Ascending aorta (tissue), 2 donors: ENCODE data around the gene JAG2. TPM values are rescaled to one million over a fixed set of nuclear protein-coding genes. Genes with fewer than 3 reads are reported as not detected.

Experiments
- DNase-seq, 2 donors: peaks; one replicate each; pipeline ENCODE4 v3.0.0-alpha.2; 2019; ENCODE audit warnings: low spot score in 2 of 2
- H3K27ac ChIP-seq, 2 donors: fragments of 200-600 bp; sonication (generic); one replicate each; pipeline ENCODE4 v1.5.1; 2016 to 2017; ENCODE audit warnings: mild to moderate bottlenecking in 1 of 2
- H3K27me3 ChIP-seq: fragments of 200-600 bp; sonication (generic); one replicate; pipeline ENCODE4 v1.5.1; 2017
- H3K36me3 ChIP-seq, 2 donors: fragments of 200-600 bp; sonication (generic); one replicate each; pipeline ENCODE4 v1.5.1; 2016
- H3K4me1 ChIP-seq, 2 donors: fragments of 200-600 bp; sonication (generic); one replicate each; pipeline ENCODE4 v1.5.1; 2016 to 2017; ENCODE audit warnings: mild to moderate bottlenecking in 1 of 2
- H3K4me3 ChIP-seq, 2 donors: fragments of 200-600 bp; sonication (generic); one replicate each; pipeline ENCODE4 v1.5.1; 2016 to 2017; ENCODE audit warnings: mild to moderate bottlenecking in 1 of 2
- H3K9me3 ChIP-seq, 2 donors: fragments of 200-600 bp; sonication (generic); one replicate each; pipeline ENCODE4 v1.5.1; 2016
- intact Hi-C: fragments of 100-400 bp; cut with DNase I; formaldehyde crosslinking; loops from one replicate; pipeline ENCODE4 v1.15.1; 2023
- total RNA-seq: library from RNA; depleted of rRNA; stranded (reverse); fragments of >200 nt; gene quantifications from one replicate; pipeline ENCODE4 v1.1.0, GENCODE V29; 2016
- TF ChIP-seq, protein P1 (sequence below), 3 experiments: fragments of 200-600 bp in 2 of 3; fragments of 450-650 bp in 1 of 3; sonication (generic) in 2 of 3; IDR thresholded peaks; one replicate each; pipeline ENCODE4 v1.5.1; 2016 to 2019; ENCODE audit warnings: antibody characterized with exemption in 3 of 3, mild to moderate bottlenecking in 1 of 3, moderate library complexity in 1 of 3

JAG2 gene
- total RNA-seq, 1 donor from 2014 or later, result 35.5 TPM

DNA sequence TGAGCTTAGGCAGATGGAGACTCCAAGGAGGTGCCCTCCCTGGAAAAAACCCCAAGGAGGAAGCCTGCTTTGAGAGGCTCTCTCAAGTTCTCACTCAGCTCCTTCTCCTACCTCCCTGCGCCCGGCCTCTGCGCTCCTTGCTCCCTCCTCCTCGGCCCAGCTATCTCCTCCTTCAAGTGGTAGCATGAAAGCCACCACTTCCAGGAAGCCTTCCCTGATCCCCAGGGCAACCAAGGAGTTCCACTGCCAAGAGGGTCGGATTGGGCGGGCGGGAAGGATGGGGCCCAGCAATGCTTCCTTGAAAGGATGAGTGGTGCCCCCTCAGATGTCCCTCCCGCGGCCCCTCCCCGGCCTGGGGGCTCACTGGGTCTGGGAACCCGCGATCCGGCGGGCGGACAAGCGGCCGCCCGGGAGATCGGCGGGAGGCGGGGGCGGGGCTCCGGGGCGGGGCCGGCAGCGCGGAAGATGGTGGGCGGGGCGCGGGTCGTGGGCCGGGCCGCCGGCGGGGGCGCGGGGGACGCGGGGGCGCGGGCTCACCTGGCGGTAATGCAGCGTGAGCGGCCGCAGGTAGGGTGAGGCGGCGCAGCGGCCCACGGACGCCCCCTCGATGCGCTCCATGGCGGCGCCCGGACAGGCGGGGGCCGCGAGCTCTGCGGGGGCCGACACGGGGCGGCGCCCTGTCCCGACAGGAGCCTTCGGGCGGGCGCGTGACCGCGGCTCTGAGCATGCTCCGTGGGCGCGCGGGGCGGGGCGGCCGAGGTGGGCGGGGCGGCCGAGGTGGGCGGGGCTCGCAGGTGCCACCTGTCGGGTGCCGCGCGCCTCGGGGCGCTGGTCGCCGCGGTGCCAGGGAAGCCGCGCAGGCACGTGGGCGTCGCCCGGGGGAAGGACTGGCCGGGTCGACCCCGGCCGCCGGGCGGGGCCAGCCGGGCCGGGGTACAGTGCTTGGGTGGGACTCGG lies 12.3 kb upstream of the JAG2 start, which contains the start of gene NUDT14:
TSS of gene NUDT14 (minus strand) at position 721 of the 957 bp plus-strand sequence. CDS start at position 618, 103 bp downstream.
- peak in 1 of 2 donors; percentile 71 for DNase-seq
- Histone ChIP-seq H3K36me3 (no peaks in the 10 kb centered on the region), H3K9me3 (no peaks in the 10 kb centered on the region), H3K27ac (no peak within 1 kb of the TSS), H3K27me3 (no peaks in the 10 kb centered on the region), H3K4me1 (no peaks in the 10 kb centered on the region), H3K4me3 (peak within 1 kb of the TSS; percentile 57 to 62)
- TF ChIP-seq, protein P1, sequence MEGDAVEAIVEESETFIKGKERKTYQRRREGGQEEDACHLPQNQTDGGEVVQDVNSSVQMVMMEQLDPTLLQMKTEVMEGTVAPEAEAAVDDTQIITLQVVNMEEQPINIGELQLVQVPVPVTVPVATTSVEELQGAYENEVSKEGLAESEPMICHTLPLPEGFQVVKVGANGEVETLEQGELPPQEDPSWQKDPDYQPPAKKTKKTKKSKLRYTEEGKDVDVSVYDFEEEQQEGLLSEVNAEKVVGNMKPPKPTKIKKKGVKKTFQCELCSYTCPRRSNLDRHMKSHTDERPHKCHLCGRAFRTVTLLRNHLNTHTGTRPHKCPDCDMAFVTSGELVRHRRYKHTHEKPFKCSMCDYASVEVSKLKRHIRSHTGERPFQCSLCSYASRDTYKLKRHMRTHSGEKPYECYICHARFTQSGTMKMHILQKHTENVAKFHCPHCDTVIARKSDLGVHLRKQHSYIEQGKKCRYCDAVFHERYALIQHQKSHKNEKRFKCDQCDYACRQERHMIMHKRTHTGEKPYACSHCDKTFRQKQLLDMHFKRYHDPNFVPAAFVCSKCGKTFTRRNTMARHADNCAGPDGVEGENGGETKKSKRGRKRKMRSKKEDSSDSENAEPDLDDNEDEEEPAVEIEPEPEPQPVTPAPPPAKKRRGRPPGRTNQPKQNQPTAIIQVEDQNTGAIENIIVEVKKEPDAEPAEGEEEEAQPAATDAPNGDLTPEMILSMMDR (IDR thresholded peaks at IDR 0.05), result no peak
- intact Hi-C loops, result no loop called here

DNA sequence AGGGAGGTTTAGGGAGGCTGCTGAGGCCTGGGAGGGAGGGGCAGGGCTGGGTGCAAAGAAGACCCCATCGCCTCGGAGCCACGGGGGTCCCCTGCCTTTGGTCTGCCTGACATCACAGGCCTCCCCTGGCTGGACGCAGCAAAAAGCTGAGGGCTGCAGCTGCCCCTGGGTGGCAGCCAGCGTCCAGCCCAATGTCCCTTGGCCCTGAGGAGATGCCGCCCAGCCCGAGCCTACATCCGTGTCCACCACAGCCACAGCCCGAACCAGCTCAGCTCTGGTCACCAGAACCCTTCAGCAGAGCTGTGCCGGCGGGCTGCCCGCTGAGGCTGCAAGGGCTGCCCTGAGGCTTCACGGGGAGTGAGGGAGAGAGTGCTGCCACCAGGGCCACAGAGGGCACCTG lies 10.6 kb upstream of the JAG2 start:
- H3K27me3 ChIP-seq, result no peaks in the 10 kb centered on the region
- H3K36me3 ChIP-seq, result no peaks in the 10 kb centered on the region
- H3K9me3 ChIP-seq, result no peaks in the 10 kb centered on the region
- TF ChIP-seq, protein P1 (IDR thresholded peaks at IDR 0.05), result no peak
- intact Hi-C loops, result no loop called here
- no peak overlapping the region for H3K4me3 ChIP-seq
- DNase-seq, result no peak
- H3K4me1 ChIP-seq, result no peaks in the 10 kb centered on the region
- H3K27ac ChIP-seq, result no peak overlapping the region

DNA sequence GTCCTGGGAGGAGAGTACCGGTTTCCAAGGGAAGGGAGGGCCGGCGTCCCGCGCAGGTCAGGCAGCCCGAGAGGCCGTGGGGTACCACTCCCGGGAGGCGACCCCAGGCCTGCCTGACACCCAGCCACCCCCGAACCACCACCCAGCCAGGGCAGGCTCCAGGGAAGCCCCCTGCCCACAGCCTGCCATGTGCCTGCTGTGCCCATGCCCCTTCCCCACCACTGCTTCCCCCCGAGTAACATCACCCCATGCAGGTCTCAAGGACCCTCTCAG lies 10.2 kb upstream of the JAG2 start:
- no peaks in the 10 kb centered on the region for H3K4me1 ChIP-seq
- H3K4me3 ChIP-seq, result no peak overlapping the region
- intact Hi-C loops, result no loop called here
- H3K27ac ChIP-seq, result no peak overlapping the region
- H3K27me3 ChIP-seq, result no peaks in the 10 kb centered on the region
- no peak for DNase-seq
- no peaks in the 10 kb centered on the region for H3K9me3 ChIP-seq
- TF ChIP-seq, protein P1 (IDR thresholded peaks at IDR 0.05), result no peak
- no peaks in the 10 kb centered on the region for H3K36me3 ChIP-seq

DNA sequence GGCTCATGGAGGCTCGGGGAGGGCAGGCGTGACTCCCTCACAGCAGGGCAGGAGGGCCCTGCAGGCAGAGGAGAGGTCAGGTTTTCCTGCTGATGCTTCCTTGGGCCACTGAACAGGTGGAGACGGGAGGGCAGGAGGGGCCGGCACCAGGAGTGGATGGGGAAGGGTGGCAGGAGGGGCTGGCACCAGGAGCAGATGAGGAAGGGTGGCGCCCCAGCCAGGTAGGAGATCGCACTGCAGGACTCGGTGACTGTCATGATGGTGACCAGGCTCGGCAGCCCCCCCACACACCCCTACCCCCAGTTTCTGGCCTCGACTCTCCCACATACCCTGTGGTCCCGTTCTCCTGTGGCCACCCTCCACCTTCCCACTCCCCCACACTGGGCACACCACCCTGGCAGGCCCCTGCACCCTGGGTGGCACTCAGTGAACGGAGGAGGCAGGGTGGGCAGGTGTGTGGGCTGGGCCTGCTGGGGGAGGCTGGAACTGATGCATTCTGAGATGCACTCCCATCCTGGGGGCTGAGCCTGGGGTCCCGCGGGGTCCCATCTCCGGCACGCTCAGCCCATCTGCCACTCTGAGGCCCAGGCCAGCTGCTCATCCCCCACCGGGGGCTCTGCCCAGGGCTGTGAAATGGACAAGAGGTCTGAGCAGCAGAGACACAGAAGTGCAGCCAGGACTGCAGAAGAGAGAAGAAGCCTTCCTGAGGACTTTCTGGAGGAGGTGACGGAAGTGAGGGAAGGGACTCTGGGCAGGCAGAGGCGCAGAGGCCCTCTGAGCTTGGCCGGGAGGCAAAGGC lies 9.7 kb upstream of the JAG2 start:
- Histone ChIP-seq H3K4me3 (no peak overlapping the region), H3K4me1 (no peaks in the 10 kb centered on the region), H3K36me3 (no peaks in the 10 kb centered on the region), H3K9me3 (no peaks in the 10 kb centered on the region), H3K27ac (no peak overlapping the region), H3K27me3 (no peaks in the 10 kb centered on the region)
- intact Hi-C loops, result no loop called here
- TF ChIP-seq, protein P1 (IDR thresholded peaks at IDR 0.05), result no peak
- no peak for DNase-seq

DNA sequence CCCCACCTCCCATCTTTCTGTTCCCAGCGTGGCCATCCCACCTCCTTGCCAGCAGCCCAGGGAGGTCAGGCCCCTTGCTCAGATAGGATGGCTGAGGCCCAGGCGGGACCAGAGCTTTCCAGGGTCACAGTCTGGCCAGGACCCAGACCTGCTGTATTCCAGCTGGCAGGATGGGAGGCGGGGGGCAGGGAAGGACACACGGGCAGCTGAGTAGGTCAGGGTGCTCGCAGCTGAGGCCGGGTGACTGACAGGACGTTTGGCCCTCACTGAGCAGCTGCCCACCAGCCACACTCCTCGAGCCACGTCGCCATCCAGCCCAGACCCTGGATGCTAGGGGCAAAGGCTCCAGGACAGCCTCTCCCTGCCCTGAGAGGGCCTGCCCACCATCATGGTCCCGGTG lies 8.5 kb upstream of the JAG2 start:
- DNase-seq, result no peak
- intact Hi-C loops, result no loop called here
- TF ChIP-seq, protein P1 (IDR thresholded peaks at IDR 0.05), result no peak
- Histone ChIP-seq H3K27ac (no peak overlapping the region), H3K36me3 (no peaks in the 10 kb centered on the region), H3K4me3 (no peak overlapping the region), H3K4me1 (no peaks in the 10 kb centered on the region), H3K27me3 (no peaks in the 10 kb centered on the region), H3K9me3 (no peaks in the 10 kb centered on the region)
